AG10803 (cell line): Measurements from ENCODE around the gene PRR30.

ENCODE experiments used
- DNase-seq: peaks from one replicate; pipeline ENCODE4 v3.0.0; 2010; ENCODE audit warnings: low read depth
- H3K4me3 ChIP-seq: 2 replicates; pipeline ENCODE4 v1.5.1; 2011; ENCODE audit warnings: mild to moderate bottlenecking, low read length, control low read depth
- TF ChIP-seq, protein P1 (sequence below): conservative IDR thresholded peaks from 2 replicates; pipeline ENCODE4 v1.5.1; 2011; ENCODE audit warnings: mild to moderate bottlenecking, low read length, control low read depth, inconsistent platforms

PRR30 gene

DNA sequence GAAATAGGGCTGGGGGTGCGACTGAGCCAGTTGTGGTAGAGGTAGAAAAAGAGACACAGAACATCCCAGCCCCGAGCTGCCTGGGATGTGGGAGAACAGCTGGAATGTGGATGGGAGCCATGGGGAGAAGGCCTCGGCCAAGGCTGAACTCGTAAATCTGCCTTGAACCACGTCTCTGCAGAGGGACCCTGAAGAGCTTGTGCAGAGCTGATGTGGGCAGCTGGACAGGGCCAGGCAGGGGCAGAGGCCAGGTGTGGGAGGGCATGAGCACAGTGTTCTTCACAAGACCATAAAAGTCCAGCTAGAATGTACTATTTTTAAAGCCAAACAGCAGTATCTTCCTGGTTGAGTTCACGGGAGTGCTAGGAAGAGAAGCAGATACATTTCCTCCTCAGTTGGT, 15.3 kb upstream of the PRR30 start:
- TF ChIP-seq, protein P1, sequence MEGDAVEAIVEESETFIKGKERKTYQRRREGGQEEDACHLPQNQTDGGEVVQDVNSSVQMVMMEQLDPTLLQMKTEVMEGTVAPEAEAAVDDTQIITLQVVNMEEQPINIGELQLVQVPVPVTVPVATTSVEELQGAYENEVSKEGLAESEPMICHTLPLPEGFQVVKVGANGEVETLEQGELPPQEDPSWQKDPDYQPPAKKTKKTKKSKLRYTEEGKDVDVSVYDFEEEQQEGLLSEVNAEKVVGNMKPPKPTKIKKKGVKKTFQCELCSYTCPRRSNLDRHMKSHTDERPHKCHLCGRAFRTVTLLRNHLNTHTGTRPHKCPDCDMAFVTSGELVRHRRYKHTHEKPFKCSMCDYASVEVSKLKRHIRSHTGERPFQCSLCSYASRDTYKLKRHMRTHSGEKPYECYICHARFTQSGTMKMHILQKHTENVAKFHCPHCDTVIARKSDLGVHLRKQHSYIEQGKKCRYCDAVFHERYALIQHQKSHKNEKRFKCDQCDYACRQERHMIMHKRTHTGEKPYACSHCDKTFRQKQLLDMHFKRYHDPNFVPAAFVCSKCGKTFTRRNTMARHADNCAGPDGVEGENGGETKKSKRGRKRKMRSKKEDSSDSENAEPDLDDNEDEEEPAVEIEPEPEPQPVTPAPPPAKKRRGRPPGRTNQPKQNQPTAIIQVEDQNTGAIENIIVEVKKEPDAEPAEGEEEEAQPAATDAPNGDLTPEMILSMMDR, result no peak
- H3K4me3 ChIP-seq, result no peak overlapping the region
- no peak for DNase-seq

GRCh38 chr2:27152796-27153464, 13.7 kb upstream of the PRR30 start:
- TF ChIP-seq, protein P1, result no peak
- DNase-seq, result no peak

GRCh38 chr2:27152102-27152795, 13.0 kb upstream of the PRR30 start:
- H3K4me3 ChIP-seq, result no peak overlapping the region
- TF ChIP-seq, protein P1, result no peak
- no peak for DNase-seq

More at GRCh38 chr2:27152796-27153464, 13.7 kb upstream of the PRR30 start:
- no peak overlapping the region for H3K4me3 ChIP-seq

GRCh38 chr2:27150639-27151230, 11.5 kb upstream of the PRR30 start:
- TF ChIP-seq, protein P1, result no peak
- no peak overlapping the region for H3K4me3 ChIP-seq
- no peak for DNase-seq

DNA sequence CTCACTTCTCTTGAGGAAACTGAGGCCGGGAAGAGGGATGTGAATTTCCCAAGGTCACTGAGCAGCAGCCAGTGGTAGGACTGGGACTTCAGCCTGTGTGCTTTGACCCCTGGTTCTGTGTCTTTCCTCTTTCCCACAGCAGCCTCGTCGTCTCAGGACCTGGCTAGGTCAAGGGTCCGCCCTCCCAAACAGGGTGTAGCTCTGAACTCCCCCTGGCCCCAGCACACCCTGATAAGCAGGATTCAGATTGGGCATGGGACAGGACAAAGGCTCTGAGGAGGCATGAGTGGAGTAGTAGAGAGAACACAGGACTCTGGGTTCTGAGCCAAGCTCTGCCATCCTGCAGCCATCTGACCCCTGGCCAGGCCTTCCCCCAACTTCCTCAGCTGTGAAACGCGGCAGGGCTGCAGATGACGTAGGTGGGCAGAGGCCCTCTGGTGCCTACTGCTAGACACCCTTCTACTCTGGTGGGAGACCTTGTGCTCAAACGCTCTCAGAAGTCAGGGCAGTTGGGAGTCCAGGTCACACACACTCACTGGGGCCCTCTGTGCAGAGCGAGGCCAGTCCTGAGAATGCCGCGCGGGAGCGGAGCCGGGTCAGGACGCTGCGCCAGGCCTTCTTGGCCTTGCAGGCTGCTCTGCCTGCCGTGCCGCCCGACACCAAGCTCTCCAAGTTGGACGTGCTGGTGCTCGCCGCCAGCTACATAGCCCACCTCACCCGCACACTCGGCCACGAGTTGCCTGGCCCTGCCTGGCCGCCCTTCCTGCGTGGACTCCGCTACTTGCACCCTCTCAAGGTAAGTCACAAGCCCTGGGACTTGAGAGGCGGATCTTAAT, 10.6 kb upstream of the PRR30 start:
- TF ChIP-seq, protein P1, result no peak
- DNase-seq, result no peak
- H3K4me3 ChIP-seq, result no peak overlapping the region

- no peak for DNase-seq
- H3K4me3 ChIP-seq, result no peak within 1 kb of the TSS
- TF ChIP-seq, protein P1, result no peak
These were observed 9.7 kb upstream of the PRR30 start, which contains the start of gene TCF23 for GRCh38 chr2:27148801-27149439. TSS of gene TCF23 (plus strand) at chr2:27149004. CDS start at chr2:27149134, 130 bp downstream.
